GM06990 (cell line): ENCODE results near the gene ZBTB42.

Experiments used
- DNase-seq: peaks from one replicate; pipeline ENCODE4 v3.0.0-alpha.2; 2011; ENCODE audit not compliant: insufficient read length; ENCODE audit errors: extremely low read depth
- H3K27me3 ChIP-seq: replicated peaks from 2 replicates; pipeline ENCODE4 v1.6.0; 2011; ENCODE audit warnings: low read length; ENCODE audit not compliant: control insufficient read depth, insufficient read depth
- H3K36me3 ChIP-seq: 2 replicates; pipeline ENCODE4 v1.5.1; 2011; ENCODE audit warnings: low read length; ENCODE audit not compliant: control insufficient read depth, insufficient read depth
- H3K4me3 ChIP-seq: replicated peaks from 2 replicates; pipeline ENCODE4 v1.5.1; 2011; ENCODE audit warnings: low read depth, mild to moderate bottlenecking, control low read depth, low read length
- TF ChIP-seq, protein P1 (sequence below): IDR thresholded peaks from 2 replicates; pipeline ENCODE4 v1.5.1; 2011; ENCODE audit warnings: low read length, control low read depth, mild to moderate bottlenecking, inconsistent platforms; ENCODE audit not compliant: insufficient read depth, poor library complexity, severe bottlenecking

Gene ZBTB42

DNA sequence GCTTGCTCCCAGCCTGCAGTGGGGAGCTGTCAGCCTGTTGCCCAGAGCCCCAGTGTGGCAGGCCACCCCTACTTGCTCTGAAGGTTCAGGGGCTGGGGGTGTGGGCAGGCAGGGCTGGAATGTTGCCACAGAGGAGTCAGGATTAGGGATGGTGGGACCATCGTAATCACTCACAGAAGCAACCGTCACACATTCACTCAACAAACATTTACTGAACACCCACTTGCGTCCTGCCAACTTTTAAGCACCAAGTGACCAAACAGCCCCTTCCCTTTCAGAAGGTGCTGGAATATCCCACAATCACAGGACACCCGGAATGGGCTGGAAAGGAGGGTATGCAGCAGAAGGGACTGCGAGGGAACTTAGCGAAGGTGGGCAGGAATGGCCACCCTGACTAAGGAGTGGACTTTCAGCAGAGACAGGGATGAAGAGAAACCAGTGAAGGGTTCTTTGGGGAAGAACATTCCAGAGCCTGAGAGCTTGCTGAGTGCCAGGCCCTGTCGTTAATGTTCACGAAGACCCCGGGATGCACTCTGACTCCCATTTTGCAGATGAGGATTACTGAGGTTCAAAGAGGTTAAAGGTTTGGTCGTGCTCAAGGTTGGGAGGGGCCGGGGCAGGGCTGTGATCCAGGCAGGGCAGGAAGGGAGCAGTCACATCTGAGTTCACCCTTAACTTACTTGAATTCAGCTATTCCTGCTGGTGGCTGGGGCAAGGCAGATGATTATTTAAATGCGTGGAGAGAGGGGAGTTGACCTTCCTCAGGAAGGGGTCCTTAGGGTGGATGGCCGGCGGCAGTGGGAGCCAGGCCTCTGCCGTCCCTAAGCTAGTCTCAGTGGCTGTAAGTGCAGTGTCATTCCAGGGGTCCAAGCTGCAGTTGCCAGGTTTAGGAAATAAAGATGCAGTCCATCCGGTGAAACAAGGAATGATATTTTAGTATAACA is 2.3 kb upstream of the ZBTB42 start:
- TF ChIP-seq, protein P1, sequence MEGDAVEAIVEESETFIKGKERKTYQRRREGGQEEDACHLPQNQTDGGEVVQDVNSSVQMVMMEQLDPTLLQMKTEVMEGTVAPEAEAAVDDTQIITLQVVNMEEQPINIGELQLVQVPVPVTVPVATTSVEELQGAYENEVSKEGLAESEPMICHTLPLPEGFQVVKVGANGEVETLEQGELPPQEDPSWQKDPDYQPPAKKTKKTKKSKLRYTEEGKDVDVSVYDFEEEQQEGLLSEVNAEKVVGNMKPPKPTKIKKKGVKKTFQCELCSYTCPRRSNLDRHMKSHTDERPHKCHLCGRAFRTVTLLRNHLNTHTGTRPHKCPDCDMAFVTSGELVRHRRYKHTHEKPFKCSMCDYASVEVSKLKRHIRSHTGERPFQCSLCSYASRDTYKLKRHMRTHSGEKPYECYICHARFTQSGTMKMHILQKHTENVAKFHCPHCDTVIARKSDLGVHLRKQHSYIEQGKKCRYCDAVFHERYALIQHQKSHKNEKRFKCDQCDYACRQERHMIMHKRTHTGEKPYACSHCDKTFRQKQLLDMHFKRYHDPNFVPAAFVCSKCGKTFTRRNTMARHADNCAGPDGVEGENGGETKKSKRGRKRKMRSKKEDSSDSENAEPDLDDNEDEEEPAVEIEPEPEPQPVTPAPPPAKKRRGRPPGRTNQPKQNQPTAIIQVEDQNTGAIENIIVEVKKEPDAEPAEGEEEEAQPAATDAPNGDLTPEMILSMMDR: no peak
- H3K4me3 ChIP-seq: no peak overlapping the region
- H3K27me3 ChIP-seq: peaks cover 1% of the 10 kb centered on the region; the same call in 1 of the 2 replicates
- no peak for DNase-seq
- H3K36me3 ChIP-seq: no peaks in the 10 kb centered on the region

DNA sequence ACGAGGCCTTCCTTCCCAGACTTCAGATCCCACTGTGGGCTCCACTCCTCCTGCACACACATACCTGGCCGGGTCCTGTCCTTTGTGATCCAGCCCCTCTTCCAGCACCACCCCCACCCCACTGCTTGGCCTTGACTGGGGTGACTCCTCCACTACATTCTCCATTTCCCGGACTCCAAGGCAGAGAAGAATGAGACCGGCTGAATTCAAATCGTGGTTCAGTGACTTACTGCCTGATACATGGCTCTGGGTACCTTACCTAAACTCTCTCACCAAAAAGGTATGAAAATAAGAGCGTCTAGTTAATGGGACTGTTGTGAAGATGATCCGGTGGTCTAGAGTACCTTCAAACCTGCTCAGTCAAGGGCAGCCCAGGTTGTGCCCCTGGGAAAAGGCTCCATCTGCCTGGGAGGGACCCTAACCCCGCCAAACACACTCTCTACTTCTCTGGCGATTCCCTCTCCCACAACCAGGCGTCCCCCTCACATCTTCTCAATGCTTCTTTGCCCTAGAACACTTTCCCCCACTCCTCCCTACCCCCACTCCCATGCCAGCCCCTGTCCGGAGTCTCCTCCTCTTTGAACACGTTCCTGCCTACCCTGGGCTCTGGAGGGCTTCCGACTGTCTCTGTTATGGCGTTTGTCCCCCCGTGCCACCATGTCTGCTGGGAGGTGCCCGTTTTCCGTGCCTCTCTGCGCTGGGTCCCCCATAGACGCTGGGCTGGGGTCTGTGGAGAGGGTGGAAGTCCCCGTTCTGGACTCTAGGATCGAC is 1.5 kb upstream of the ZBTB42 start:
- no peak overlapping the region for H3K4me3 ChIP-seq

DNA sequence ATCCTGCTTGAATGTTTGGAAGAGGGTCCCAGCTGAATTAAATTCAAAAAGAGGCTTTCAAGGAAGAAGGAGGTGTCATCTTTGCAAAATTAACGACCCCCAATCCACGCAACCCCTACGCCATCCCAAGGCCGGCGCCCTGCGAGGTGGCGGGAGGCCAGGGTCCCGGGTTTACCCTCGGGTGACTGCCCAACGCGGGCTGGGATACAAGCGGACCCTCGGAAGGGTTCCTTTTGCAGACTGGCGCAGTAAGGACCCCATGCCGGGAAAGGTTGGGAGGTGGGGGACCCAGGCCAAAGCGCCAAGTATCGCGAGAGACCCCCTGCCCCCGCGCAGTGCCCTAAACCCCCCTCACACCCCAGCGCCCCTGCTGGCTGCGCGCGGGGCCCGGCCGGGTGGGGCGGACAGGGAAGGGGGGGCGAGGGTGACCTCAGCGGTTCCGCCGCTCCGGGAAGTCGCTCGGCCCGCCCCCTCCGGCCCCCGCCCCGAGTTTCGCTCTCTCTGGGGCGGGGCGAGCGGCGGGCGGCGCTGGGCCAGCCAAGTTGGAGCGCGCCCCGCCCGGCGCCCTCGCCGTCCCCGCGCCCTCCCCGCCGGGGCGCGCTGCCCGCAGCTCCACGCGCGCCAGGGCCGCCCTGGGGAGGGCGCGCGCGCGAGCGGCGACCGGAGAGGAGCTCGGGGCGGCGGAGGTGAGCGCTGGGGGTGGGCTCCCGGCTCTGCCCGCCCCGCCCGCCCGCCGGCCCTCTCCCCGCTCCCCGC is 708 bp upstream of the ZBTB42 start:
- H3K27me3 ChIP-seq: peaks cover 1% of the 10 kb centered on the region; the same call in 1 of the 2 replicates
- H3K4me3 ChIP-seq: peak overlapping the region; percentile 71
- H3K36me3 ChIP-seq: no peaks in the 10 kb centered on the region
- DNase-seq: peak; percentile 82
- TF ChIP-seq, protein P1: peak; percentile 25

More for the DNA sequence above, 1.5 kb upstream of the ZBTB42 start:
- H3K27me3 ChIP-seq: peaks cover 1% of the 10 kb centered on the region; the same call in 1 of the 2 replicates
- TF ChIP-seq, protein P1: no peak
- no peak for DNase-seq
- H3K36me3 ChIP-seq: no peaks in the 10 kb centered on the region

- Histone ChIP-seq H3K27me3 (peaks cover 1% of the 10 kb centered on the region; the same call in 1 of the 2 replicates), H3K4me3 (peak overlapping the region; percentile 71)
Observed at GRCh38 chr14:104801520-104802393, 856 bp downstream of the ZBTB42 start.

More at GRCh38 chr14:104801520-104802393, 856 bp downstream of the ZBTB42 start:
- TF ChIP-seq, protein P1: no peak
- DNase-seq: no peak
- H3K36me3 ChIP-seq: no peaks in the 10 kb centered on the region
